SHP77 treated with DMSO at 0.1 percent for 48 hours (cell line): Measurements from ENCODE around the gene GPC3.

ENCODE experiments used
- DNase-seq: peaks from one replicate; lab custom pipeline; 2025; lab: John Stamatoyannopoulos, UW

The GPC3 gene

DNA sequence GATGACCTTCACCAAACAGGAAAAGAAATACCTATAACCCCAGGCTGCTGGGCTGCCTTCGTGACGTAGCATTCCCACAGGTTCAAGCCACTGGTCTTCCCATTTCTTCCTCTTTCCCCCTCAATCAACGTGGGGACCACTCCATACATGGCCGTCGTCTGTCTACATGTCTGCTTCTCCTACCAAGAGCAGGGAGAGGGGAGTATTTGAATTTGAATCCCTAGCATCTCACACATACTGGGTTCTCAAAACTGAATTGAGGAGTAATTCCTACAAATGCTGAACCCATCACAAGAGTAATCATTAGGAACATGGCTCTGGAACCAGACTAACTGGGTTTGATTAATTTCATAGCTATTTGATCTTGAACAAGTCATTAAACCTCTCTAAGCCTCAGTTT, 17.3 kb downstream of the GPC3 start:
- DNase-seq = no peak

DNA sequence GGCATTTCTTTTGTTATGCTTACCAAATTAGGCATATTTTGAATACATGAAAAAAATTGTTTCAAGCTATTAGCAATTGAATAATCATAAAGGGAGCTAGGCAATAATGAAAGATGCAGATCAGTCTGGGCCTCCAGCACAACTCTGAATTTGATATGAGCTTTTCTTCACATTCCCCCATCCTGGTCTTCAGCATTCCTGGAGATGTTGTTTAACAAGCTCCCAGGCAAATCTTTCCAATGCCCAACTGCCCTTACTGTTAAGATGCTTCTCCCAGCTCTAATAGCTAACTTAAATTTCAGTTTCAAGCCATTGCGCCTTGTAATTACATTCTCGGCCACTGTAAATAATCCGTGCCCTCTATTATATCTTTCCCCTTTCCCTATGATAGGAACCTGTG, 19.2 kb downstream of the GPC3 start:
- no peak for DNase-seq

- no peak for DNase-seq
Measured at GRCh38 chrX:133965321-133965720, 20.1 kb downstream of the GPC3 start.

GRCh38 chrX:133961046-133961445, 24.3 kb downstream of the GPC3 start:
- DNase-seq = no peak

DNA sequence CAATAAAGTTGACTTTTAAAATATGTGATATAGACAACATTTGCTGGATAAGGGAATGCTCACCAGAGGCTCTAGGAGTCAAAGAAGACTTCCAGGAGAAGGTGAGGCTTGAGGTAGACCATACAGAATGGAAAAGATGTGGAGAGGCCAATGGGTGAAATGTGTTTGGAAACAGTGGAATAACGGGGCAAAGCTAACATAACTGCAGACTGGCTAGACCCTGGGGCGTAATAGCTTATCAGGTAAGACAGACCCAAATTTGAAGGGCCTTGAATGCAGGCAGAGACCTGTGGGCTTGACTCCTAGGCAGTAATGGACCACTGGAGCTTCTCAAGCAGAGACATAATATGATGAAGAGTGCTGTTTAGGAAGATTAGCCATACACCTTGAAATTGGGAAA, 25.4 kb downstream of the GPC3 start:
- DNase-seq = no peak

GRCh38 chrX:133958997-133959688, 26.3 kb downstream of the GPC3 start:
- DNase-seq = no peak

DNA sequence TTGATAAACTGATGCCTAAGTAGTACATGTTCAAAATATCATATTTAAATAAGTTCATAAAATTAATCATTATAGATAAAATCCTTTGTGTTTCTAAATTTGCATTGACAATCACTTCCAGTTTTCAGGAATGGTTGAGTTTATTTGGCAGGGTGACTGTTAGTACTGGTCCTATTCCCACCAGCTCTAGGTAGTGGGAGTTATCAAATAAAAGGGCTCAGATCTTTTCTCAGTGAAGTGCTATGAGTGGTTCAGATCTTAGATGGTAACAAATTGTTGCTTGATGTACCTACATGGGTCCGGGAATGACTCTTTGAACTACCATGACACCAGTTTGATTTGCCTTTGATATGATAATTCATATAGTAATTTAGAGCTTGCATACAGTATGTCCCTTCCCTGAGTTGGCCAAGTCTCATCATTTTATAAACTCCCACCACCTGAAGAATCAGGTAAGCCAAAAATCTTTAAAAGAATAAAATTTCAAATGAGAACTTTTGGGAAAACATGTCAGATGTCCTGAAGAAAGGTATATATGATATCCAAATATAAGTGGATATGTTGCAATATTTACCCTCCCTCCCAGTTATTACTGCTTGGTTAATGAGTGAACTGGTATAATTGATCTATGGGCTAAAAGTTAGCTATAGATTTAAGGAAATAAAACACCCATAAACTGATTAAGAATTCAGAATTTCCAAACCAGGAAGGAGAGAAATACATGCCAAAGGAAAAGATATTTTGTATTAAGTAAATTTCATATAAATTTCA, 28.6 kb downstream of the GPC3 start:
- no peak for DNase-seq

DNA sequence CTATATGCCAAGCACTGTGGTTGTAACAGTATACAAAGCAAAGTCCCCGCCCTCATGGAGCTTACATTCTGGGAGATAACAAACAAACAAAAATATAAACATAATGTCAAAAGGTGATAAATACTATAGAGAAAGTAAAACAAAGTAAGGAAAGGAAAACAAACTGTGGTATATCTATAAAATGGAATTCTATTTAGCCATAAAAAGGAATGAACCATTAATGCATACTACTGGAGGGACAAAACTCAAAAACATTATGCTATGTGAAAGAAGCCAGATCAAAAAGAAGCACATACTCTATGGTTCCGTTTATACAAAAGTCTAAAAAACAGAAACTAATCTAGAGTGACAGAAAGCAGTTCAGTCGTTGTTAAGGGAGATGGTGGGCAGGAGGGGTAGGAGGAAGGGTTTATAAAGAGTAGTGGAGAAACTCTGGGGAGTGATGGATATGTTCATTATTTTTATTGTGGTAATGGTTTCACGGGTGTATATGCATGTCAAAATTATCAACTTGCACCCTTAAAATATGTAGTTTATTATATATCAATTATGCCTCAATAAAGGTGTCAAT, 31.5 kb downstream of the GPC3 start:
- no peak for DNase-seq

DNA sequence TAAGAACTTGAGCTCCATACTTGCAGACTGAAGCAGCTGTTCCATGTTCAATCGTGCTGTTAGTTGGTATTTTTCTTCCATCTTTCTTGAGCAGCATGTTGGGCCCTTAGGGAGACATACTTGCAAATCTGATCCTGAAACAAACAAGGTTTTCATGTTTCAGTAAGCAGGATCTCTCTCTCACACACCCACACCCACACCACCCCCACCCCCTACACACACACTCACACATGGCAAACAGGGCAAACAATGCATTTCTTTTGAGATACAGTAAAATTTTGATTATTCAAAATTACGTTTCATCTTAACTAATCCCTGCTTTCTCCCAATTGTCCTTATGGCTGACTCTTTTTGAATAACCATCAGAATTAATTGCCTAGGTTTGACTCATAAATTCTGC, 32.3 kb downstream of the GPC3 start:
- no peak for DNase-seq

DNA sequence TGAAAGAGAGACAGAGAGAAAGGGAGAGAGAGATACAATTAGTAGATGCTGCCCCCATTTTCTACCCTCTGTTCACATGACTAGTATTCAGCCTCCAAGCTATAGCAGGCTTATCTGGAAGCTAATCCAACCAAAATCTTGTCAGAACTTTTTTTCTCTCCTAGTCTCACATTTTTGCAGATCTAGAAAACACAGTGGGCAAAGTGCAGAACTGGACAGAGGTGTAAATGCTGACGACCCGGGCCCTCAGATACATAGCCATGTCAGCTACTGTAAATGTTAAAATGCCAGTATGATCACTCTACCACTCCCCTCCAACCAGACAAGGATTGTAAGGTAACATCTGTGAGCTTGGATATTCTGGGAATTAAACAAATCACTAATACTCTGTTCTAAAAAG, 34.3 kb downstream of the GPC3 start:
- no peak for DNase-seq

GRCh38 chrX:133950214-133950613, 35.2 kb downstream of the GPC3 start:
- DNase-seq = no peak

DNA sequence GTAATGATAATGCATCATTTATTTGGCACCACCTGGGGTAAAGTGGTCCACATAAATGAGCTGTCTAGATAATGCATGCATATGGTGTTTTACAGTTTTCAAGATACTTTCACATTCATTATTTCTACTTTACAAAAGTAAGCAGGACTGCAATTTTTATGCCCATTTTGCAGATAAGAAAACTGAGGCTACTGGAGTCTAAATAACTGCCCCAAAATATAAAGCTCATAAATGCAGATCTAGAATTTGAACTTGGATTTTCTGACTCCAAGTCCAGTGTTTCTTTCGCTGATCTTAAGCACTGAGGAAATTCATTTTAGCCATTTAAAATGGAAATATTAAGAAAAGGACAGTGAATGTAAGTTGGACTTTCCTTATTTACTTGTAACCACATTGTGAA, 36.5 kb downstream of the GPC3 start:
- no peak for DNase-seq

DNA sequence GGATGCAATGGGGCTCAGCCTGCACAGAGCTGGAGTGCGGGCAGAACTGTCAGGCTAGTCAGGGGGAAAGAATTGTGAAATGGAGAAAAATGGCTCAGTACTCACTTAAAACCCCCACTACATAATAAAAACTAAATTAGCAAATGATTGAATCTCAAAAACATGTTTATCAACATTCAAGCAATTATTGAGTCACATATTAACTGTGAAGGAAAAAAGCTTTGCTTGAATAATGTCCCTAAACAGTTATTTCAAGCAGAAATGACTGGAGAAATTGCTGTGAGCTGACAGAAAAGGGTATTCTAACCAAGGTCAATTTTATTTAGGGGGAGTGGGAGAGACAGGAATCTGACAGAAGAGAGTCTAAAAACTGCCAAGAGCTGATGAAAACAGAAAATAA, 37.4 kb downstream of the GPC3 start:
- no peak for DNase-seq

- DNase-seq = no peak
Measured at GRCh38 chrX:133947022-133947421, 38.4 kb downstream of the GPC3 start.

- DNase-seq = no peak
Measured at GRCh38 chrX:133943507-133943906, 41.9 kb downstream of the GPC3 start.

GRCh38 chrX:133939655-133940302, 45.6 kb downstream of the GPC3 start:
- no peak for DNase-seq

GRCh38 chrX:133938530-133938929, 46.9 kb downstream of the GPC3 start:
- no peak for DNase-seq

DNA sequence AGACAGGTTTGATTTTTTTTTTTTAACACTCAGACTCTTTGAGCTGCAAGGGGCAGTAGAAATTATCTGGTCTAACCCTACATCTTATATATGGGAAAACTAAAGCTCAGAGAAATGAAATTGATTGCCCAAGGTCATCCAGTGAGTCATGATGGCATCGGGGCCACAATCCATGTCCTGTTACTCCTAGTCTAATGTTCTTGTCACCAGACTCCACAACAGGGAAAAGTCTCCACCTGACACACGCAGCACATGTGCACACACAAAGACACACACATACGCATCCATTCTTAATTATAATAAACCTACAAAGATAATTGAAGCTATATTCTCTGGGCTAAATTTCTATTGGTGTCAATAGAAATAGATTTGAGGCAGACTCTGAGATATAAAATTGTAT, 48.4 kb downstream of the GPC3 start:
- DNase-seq = no peak

DNA sequence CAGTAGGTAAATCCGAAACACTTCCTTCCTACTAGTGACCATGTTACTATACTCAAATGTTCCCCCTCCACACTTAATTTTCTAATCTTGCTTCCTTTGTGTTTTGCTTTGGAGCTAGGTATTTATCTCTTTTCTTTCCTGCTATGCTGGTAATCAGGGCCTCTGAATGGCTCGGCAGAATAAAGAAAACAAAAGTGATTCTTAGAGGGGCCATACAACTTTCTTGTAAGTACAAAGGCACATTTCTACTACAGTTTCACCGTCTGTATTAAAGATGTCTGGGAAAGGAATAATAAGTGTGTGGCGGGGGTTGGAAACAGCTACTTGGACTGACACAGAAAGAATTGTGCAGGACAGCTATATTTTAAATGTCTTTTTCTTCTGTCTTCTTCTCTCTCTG, 50.3 kb downstream of the GPC3 start:
- no peak for DNase-seq

GRCh38 chrX:133933316-133933715, 52.1 kb downstream of the GPC3 start:
- DNase-seq = no peak

DNA sequence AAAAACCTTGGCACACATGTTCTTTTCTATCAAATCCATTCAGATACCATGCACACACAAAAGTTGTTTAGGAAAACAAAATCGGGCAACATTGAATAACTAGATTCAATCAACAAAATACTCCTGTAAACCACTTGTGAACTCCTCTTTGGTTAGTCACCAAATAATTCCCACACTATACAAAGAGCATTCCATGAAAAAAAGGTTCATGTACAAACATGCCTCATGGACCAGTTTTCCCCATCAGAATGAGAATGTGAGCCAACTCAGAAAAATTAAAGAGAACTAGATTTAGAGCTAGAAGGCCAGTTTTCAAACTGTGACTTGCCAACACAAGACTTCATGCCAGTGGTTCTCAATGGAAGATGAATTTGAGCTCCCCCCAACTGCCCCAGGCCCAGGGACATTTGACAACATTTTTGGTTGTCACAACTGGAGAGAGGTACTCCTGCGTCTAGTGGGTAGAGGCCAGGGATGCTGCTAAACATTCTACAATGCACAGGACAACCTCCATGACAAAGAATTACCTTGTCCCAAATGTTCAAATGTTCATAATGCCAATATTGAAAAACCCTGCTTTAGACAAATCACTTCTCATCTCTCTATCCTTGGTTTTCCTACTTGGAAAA, 55.4 kb downstream of the GPC3 start:
- no peak for DNase-seq

GRCh38 chrX:133928365-133928764, 57.0 kb downstream of the GPC3 start:
- no peak for DNase-seq

- no peak for DNase-seq
Measured at GRCh38 chrX:133926809-133927208, 58.6 kb downstream of the GPC3 start.
